Spinal cord (tissue), 10 donors: Measurements from ENCODE around the gene ZGLP1. TPM values are rescaled to one million over a fixed set of nuclear protein-coding genes. Genes with fewer than 3 reads are reported as not detected.
A peak's percentile ranks its signal among the peaks of the same experiment; 100 is the strongest.

Source experiments
- DNase-seq, 6 donors: peaks; one replicate each; pipeline versions ENCODE4 v3.0.0 to v3.0.0-alpha.2; 2013 to 2015; ENCODE audit warnings: low spot score in 6 of 6, low read depth in 4 of 6
- H3K27ac ChIP-seq: one replicate; pipeline ENCODE4 v1.5.1; 2013; ENCODE audit warnings: low read depth, low read length, control low read depth
- H3K27me3 ChIP-seq: one replicate; pipeline ENCODE4 v1.6.1; 2013; ENCODE audit warnings: low read length; ENCODE audit not compliant: control insufficient read depth, insufficient read depth
- H3K36me3 ChIP-seq: one replicate; pipeline ENCODE4 v1.6.1; 2013; ENCODE audit warnings: low read length; ENCODE audit not compliant: control insufficient read depth, insufficient read depth
- H3K4me1 ChIP-seq: one replicate; pipeline ENCODE4 v1.6.1; 2013; ENCODE audit warnings: low read length; ENCODE audit not compliant: control insufficient read depth, insufficient read depth
- H3K4me3 ChIP-seq: one replicate; pipeline ENCODE4 v1.5.1; 2013; ENCODE audit warnings: low read depth, low read length, control low read depth
- H3K9me3 ChIP-seq: one replicate; pipeline ENCODE4 v1.6.1; 2013; ENCODE audit warnings: low read length; ENCODE audit not compliant: control insufficient read depth, insufficient read depth
- WGBS: methylation state at CpG from one replicate; pipeline ENCODE4 v1.1.5; 2013; ENCODE audit warnings: missing lambda C conversion rate; ENCODE audit not compliant: insufficient coverage; 5-methylcytosine and 5-hydroxymethylcytosine counted together
- polyA plus RNA-seq, 2 donors: library from polyadenylated mRNA; unstranded; fragments of 120-200 nt; gene quantifications; one replicate each; pipeline ENCODE4 v1.2.1, GENCODE V29; 2013; ENCODE audit not compliant: insufficient read length in 2 of 2
- total RNA-seq, 2 donors: library from RNA; depleted of rRNA in 1 of 2; stranded (reverse); fragments of 120-200 nt in 1 of 2; fragments of >200 nt in 1 of 2; gene quantifications; one replicate each; pipeline versions ENCODE4 v1.2.3 to v1.2.4, GENCODE V29; 2013 to 2014
- donor health status: healthy.

The ZGLP1 gene
- total and polyA plus RNA-seq, 4 donors: 1.6 to 15.7 (median 10.3) TPM

GRCh38 chr19:10317045-10317856, 7.6 kb upstream of the ZGLP1 start:
- Histone ChIP-seq H3K4me1 (peaks cover 14% of the 10 kb centered on the region), H3K27ac (no peak overlapping the region), H3K4me3 (no peak overlapping the region), H3K27me3 (no peaks in the 10 kb centered on the region), H3K36me3 (peaks cover 62% of the 10 kb centered on the region), H3K9me3 (no peaks in the 10 kb centered on the region)
- 86% methylated on average over 22 of the region's 29 CpGs for WGBS
- DNase-seq: no peak

GRCh38 chr19:10316229-10317044, 6.8 kb upstream of the ZGLP1 start:
- peaks cover 54% of the 10 kb centered on the region for H3K36me3 ChIP-seq
- WGBS: 58% methylated on average over 12 of the region's 19 CpGs
- H3K4me1 ChIP-seq: peaks cover 14% of the 10 kb centered on the region
- no peaks in the 10 kb centered on the region for H3K27me3 ChIP-seq
- H3K9me3 ChIP-seq: no peaks in the 10 kb centered on the region
- DNase-seq: no peak
- no peak overlapping the region for H3K27ac ChIP-seq
- H3K4me3 ChIP-seq: no peak overlapping the region

GRCh38 chr19:10315335-10316214, 6.0 kb upstream of the ZGLP1 start, which contains the start of gene FDX2:
FDX2 (minus strand) TSS chr19:10316015; CDS start chr19:10315996, 19 bp downstream.
- under 1% methylated on average over 51 of the region's 55 CpGs for WGBS
- H3K4me3 ChIP-seq: peak within 1 kb of the TSS; percentile 79
- H3K27me3 ChIP-seq: no peaks in the 10 kb centered on the region
- H3K27ac ChIP-seq: no peak within 1 kb of the TSS
- no peaks in the 10 kb centered on the region for H3K9me3 ChIP-seq
- DNase-seq: peak; percentile 59 to 97 (median 84)
- H3K36me3 ChIP-seq: peaks cover 53% of the 10 kb centered on the region
- H3K4me1 ChIP-seq: peaks cover 14% of the 10 kb centered on the region

- no peak overlapping the region for H3K27ac ChIP-seq
- no peak overlapping the region for H3K4me3 ChIP-seq
- H3K36me3 ChIP-seq: peaks cover 55% of the 10 kb centered on the region
- no peak for DNase-seq
- H3K4me1 ChIP-seq: no peaks in the 10 kb centered on the region
- peaks cover 2% of the 10 kb centered on the region for H3K27me3 ChIP-seq
- H3K9me3 ChIP-seq: no peaks in the 10 kb centered on the region
- no CpG with 5 or more reads among the region's 5 CpGs for WGBS
These were observed 3.3 kb downstream of the ZGLP1 start for GRCh38 chr19:10306327-10306726.

- Histone ChIP-seq H3K27me3 (peaks cover 5% of the 10 kb centered on the region), H3K4me3 (no peak overlapping the region), H3K36me3 (peaks cover 45% of the 10 kb centered on the region), H3K4me1 (no peaks in the 10 kb centered on the region), H3K27ac (no peak overlapping the region), H3K9me3 (no peaks in the 10 kb centered on the region)
- DNase-seq: no peak
- WGBS: 86% methylated on average over 17 of the region's 17 CpGs
These were observed 4.3 kb downstream of the ZGLP1 start for GRCh38 chr19:10305139-10305806.

GRCh38 chr19:10299545-10300458, 9.8 kb downstream of the ZGLP1 start:
- no peak for DNase-seq
- Histone ChIP-seq H3K36me3 (peaks cover 6% of the 10 kb centered on the region), H3K4me3 (no peak overlapping the region), H3K4me1 (peaks cover 16% of the 10 kb centered on the region), H3K27ac (no peak overlapping the region), H3K27me3 (peaks cover 42% of the 10 kb centered on the region), H3K9me3 (no peaks in the 10 kb centered on the region)
- 60% methylated on average over 10 of the region's 14 CpGs for WGBS

GRCh38 chr19:10295847-10296591, 13.6 kb downstream of the ZGLP1 start:
- Histone ChIP-seq H3K27ac (no peak overlapping the region), H3K4me3 (no peak overlapping the region), H3K27me3 (peaks cover 75% of the 10 kb centered on the region), H3K36me3 (peaks cover 9% of the 10 kb centered on the region), H3K4me1 (peaks cover 41% of the 10 kb centered on the region), H3K9me3 (no peaks in the 10 kb centered on the region)
- WGBS: under 1% methylated on average over 45 of the region's 58 CpGs
- no peak for DNase-seq

GRCh38 chr19:10295305-10295846, 14.2 kb downstream of the ZGLP1 start:
- no peaks in the 10 kb centered on the region for H3K9me3 ChIP-seq
- no peak overlapping the region for H3K4me3 ChIP-seq
- 2% methylated on average over 48 of the region's 48 CpGs for WGBS
- no peak for DNase-seq
- H3K27me3 ChIP-seq: peaks cover 82% of the 10 kb centered on the region
- peaks cover 9% of the 10 kb centered on the region for H3K36me3 ChIP-seq
- no peak overlapping the region for H3K27ac ChIP-seq
- peaks cover 47% of the 10 kb centered on the region for H3K4me1 ChIP-seq
